Measurements from ENCODE around the gene TEX38.
"Not testable (repeated sequence)": the region's sequence is repeated elsewhere in the genome, so short reads cannot be mapped to it uniquely, and the experiment has no call there.

The TEX38 gene

GRCh38 chr1:46655848-46656247, 15.8 kb upstream of the TEX38 start:
- DNase-seq (ENCODE audit: low read depth): no peak

- DNase-seq (ENCODE audit: low read depth): no peak
These were observed 15.0 kb upstream of the TEX38 start for GRCh38 chr1:46656643-46657042.

- no peak for DNase-seq (ENCODE audit: low read depth)
These were observed 13.9 kb upstream of the TEX38 start for GRCh38 chr1:46657775-46658174.

- no peak for DNase-seq (ENCODE audit: low read depth)
These were observed 12.3 kb upstream of the TEX38 start for GRCh38 chr1:46659307-46659870.

GRCh38 chr1:46660116-46660515, 11.5 kb upstream of the TEX38 start:
- DNase-seq (ENCODE audit: low read depth): not testable (repeated sequence)

- not testable (repeated sequence) for DNase-seq (ENCODE audit: low read depth)
These were observed 8.7 kb upstream of the TEX38 start for GRCh38 chr1:46662919-46663318.

GRCh38 chr1:46665983-46666382, 5.7 kb upstream of the TEX38 start:
- DNase-seq (ENCODE audit: low read depth): no peak

GRCh38 chr1:46667782-46668760, 3.6 kb upstream of the TEX38 start, which contains the start of gene ATPAF1:
TSS of gene ATPAF1 (minus strand) at chr1:46668364. CDS start at chr1:46668322, 42 bp downstream.
- DNase-seq (ENCODE audit: low read depth): peak; percentile 82

GRCh38 chr1:46670134-46670533, 1.5 kb upstream of the TEX38 start:
- DNase-seq (ENCODE audit: low read depth): no peak

GRCh38 chr1:46672696-46673095, 1.0 kb downstream of the TEX38 start:
- DNase-seq (ENCODE audit: low read depth): no peak

- peak; percentile 64 for DNase-seq (ENCODE audit: low read depth)
These were observed 2.1 kb downstream of the TEX38 start for GRCh38 chr1:46673749-46674182.

GRCh38 chr1:46675549-46676314, 4.1 kb downstream of the TEX38 start:
- no peak for DNase-seq (ENCODE audit: low read depth)

GRCh38 chr1:46676531-46676930, 4.9 kb downstream of the TEX38 start:
- no peak for DNase-seq (ENCODE audit: low read depth)

- no peak for DNase-seq (ENCODE audit: low read depth)
These were observed 5.7 kb downstream of the TEX38 start for GRCh38 chr1:46677339-46677738.

- no peak for DNase-seq (ENCODE audit: low read depth)
These were observed 8.3 kb downstream of the TEX38 start for GRCh38 chr1:46679789-46680573.

GRCh38 chr1:46681333-46682034, 9.8 kb downstream of the TEX38 start:
- DNase-seq (ENCODE audit: low read depth): no peak

GRCh38 chr1:46682064-46682463, 10.4 kb downstream of the TEX38 start:
- DNase-seq (ENCODE audit: low read depth): no peak

GRCh38 chr1:46684670-46685069, 13.0 kb downstream of the TEX38 start:
- no peak for DNase-seq (ENCODE audit: low read depth)

- no peak for DNase-seq (ENCODE audit: low read depth)
These were observed 14.6 kb downstream of the TEX38 start for GRCh38 chr1:46686255-46686654.

- DNase-seq (ENCODE audit: low read depth): peak; percentile 63
These were observed 15.5 kb downstream of the TEX38 start for GRCh38 chr1:46687093-46687659.

All from iris pigment epithelial cell (primary cell).